Retinal pigment epithelial cell (primary cell): ENCODE results near the gene ELMOD1.

Experiments used
- DNase-seq: peaks from one replicate; pipeline ENCODE4 v3.0.0-alpha.2; 2010; ENCODE audit warnings: low read depth
- H3K4me3 ChIP-seq: 2 replicates; pipeline ENCODE4 v1.5.1; 2011; ENCODE audit warnings: mild to moderate bottlenecking, low read length, control low read depth, moderate library complexity
- TF ChIP-seq, protein P1 (sequence below): conservative IDR thresholded peaks from 2 replicates; pipeline ENCODE4 v1.5.1; 2011; ENCODE audit warnings: low read depth, low read length, control low read depth, inconsistent platforms

The ELMOD1 gene

DNA sequence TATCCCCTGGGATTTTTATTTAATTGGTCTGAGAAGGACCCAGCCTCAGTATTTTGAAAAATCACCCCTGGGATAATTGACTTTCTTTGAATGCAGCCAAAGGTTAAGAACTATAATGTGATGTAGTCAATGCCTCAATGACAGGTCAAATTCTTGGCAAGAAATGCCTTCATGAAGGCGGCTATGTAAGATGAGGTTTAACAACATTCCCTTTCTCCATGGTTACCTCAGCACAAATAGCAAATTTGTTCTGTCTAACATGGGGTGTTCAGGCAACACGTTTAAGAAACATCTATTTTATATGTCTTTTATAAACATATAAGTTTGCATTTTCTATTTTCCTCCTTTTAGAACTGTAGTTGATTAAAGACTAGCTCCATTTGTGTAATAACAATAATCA, 115.6 kb downstream of the ELMOD1 start:
- TF ChIP-seq, protein P1, sequence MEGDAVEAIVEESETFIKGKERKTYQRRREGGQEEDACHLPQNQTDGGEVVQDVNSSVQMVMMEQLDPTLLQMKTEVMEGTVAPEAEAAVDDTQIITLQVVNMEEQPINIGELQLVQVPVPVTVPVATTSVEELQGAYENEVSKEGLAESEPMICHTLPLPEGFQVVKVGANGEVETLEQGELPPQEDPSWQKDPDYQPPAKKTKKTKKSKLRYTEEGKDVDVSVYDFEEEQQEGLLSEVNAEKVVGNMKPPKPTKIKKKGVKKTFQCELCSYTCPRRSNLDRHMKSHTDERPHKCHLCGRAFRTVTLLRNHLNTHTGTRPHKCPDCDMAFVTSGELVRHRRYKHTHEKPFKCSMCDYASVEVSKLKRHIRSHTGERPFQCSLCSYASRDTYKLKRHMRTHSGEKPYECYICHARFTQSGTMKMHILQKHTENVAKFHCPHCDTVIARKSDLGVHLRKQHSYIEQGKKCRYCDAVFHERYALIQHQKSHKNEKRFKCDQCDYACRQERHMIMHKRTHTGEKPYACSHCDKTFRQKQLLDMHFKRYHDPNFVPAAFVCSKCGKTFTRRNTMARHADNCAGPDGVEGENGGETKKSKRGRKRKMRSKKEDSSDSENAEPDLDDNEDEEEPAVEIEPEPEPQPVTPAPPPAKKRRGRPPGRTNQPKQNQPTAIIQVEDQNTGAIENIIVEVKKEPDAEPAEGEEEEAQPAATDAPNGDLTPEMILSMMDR = no peak
- peak; percentile 77 for DNase-seq
- no peak overlapping the region for H3K4me3 ChIP-seq

DNA sequence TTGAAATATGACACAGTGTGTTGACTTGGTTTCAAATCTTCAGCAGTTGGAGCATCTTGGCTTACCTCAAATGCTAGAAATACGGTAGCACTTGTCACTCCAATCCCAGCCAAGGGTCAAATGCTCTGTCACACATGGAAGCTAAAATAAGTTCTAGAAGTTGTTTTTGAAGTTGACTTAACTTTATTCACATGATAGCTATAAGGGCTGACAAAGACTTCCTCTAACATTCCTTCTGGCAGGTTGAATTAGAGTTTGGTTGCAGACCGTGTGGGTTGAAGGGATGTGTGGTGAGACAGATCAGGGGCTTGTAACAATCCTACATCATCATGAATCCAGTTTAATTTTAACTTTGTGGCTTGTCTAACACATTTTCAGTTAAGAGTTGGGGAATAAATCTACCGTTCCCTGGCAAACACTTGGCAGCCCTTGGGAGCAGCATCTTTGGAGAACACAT, 116.3 kb downstream of the ELMOD1 start:
- TF ChIP-seq, protein P1 = no peak
- no peak for DNase-seq
- no peak overlapping the region for H3K4me3 ChIP-seq

DNA sequence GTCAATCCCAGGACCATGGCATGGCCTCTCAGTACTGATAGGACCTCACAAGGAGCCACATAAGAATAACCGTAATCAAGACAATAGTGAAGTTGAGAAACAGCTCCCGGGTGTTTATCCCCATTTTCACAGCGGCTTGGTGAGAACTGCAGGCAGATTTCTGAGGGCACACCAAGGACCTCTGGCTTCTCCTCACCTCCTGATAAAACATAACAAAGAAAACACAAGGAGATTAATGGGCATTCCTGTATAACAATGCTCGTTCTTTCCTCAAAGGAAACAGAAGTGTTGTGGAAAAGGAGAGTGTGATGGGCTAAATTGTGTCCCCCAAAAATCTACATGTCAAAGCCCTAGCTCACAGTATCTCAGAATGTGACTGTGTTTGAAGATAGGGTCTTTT, 116.9 kb downstream of the ELMOD1 start:
- DNase-seq = no peak
- TF ChIP-seq, protein P1 = no peak

DNA sequence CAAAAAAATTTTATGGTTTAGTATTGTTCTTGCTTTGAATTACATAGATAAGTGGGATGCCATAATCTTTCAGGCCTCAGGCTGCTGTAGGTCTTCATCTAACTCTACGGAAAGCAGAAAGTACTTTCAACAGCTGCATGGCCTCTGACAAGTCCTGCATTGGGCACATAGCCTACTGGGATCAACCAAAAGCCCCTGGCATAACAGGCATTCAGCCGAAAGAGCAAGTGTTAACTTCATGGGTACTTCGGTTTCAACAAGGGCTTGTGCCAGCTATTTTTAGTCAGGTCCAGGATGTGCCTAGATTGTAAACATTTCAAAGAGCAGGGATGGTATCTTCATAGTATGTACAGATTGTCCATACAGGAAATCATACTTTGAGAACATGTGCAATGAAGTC, 117.8 kb downstream of the ELMOD1 start:
- TF ChIP-seq, protein P1 = no peak
- DNase-seq = no peak
- no peak overlapping the region for H3K4me3 ChIP-seq

More for the DNA sequence above, 116.9 kb downstream of the ELMOD1 start:
- H3K4me3 ChIP-seq = no peak overlapping the region

DNA sequence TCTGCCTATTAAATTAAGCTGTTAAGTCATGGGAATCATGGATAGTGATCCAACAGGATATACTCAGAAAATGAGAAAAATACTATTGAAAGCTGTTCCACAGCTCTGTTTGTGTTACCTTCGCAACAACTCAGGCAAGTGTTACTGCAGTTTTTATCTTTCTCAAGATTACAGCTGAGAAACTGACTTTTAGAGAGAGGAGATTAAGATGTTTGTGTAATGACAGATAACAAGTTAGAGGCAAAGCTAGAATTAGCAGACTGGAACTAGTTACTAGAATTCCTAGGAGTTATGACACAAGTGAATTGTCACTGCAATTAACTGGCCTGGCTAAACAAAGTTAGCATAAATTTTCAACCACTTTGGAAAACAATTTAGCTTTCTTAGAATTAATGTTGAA, 119.4 kb downstream of the ELMOD1 start:
- no peak overlapping the region for H3K4me3 ChIP-seq
- DNase-seq = peak; percentile 52
- TF ChIP-seq, protein P1 = no peak

DNA sequence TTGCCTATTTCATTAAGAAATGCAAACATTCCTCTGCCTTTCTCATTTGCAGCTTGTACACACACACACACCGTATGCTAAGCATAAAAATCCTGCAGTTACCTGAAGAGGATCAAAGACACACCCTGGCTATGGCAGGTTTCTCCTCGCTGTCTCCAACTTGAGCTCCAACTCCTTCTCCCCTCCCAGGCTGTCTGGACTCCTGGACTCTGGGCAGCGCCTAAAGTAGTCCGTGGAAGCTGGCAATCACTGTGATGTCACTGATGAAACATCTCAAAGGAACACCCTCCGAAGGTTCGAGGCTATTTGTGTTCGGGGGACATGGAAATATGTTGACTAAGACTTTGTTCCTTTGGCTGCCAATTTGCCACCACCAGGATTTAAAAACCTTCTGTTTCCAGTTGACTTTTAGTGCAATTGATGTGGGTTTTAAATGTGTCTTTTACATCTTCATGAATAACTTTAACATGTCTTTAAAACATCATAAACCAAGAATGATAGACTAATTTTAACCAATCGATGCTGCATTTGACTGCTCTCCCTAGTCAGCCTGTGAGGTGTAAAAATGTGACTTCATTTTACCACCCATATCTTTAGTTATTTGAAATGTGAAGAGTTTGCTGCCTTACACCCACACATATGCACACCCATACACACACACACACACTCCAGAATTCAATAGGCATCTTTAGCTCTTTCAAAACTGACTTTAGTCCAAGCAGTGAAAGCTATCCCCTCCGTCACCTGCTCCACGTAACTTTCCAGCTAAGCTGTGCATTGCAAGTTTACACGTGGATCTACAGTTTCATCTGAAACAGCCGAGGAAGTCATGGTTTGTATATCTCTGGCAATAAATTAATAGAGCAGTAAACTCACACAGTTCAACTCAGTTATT, 121.2 kb downstream of the ELMOD1 start, which contains the start of gene SLN:
Gene SLN, minus strand, starts transcription at position 196 of the 895 bp plus-strand sequence.
- H3K4me3 ChIP-seq = no peak within 1 kb of the TSS
- TF ChIP-seq, protein P1 = no peak
- DNase-seq = no peak

DNA sequence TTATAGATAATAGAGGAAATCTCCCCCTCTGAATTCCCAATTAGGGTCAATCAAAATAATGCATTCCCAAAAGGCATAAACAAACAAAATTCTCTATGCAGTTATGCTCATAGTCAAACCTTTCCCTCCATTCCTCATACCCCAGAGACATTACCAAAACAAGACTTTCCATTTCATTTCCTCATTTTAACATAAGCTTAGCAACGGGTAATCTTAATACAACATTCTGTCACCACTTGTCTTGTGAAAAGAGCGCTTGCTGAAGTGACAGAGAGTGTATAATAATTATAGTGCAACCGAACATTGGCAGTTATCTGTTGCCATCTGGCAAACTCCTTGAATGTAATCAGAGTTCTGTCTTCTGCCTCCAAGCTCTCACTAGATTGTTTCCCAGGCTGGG, 122.1 kb downstream of the ELMOD1 start:
- no peak overlapping the region for H3K4me3 ChIP-seq
- TF ChIP-seq, protein P1 = no peak
- no peak for DNase-seq
